Psoas muscle (tissue), 8 donors: ENCODE data around the gene CACNA1C. TPM values are rescaled to one million over a fixed set of nuclear protein-coding genes. Genes with fewer than 3 reads are reported as not detected.
A peak's percentile ranks its signal among the peaks of the same experiment; 100 is the strongest.

ENCODE experiments used
- ATAC-seq, 4 donors: fragments of 200-7000 bp; cut with Tn5 transposase; one replicate each; pipeline ENCODE4 v1.9.1; 2020; ENCODE audit warnings: moderate library complexity in 3 of 4, mild to moderate bottlenecking in 2 of 4
- DNase-seq, 2 donors: peaks; one replicate each; pipeline ENCODE4 v3.0.0-alpha.2; 2020
- H3K27ac ChIP-seq: fragments of 200-600 bp; one replicate; pipeline ENCODE4 v1.8.0; 2022
- H3K27me3 ChIP-seq, 3 donors: fragments of 200-600 bp in 1 of 3; one replicate each; pipeline versions ENCODE4 v1.6.1 to v1.8.0; 2013 to 2022; ENCODE audit warnings: low read length in 2 of 3, mild to moderate bottlenecking in 2 of 3, moderate library complexity in 1 of 3; ENCODE audit not compliant: insufficient read depth in 3 of 3
- H3K36me3 ChIP-seq, 2 donors: fragments of 200-600 bp in 1 of 2; one replicate each; pipeline versions ENCODE4 v1.6.1 to v1.8.0; 2013 to 2022; ENCODE audit warnings: low read depth in 1 of 2, mild to moderate bottlenecking in 1 of 2, moderate library complexity in 1 of 2; ENCODE audit not compliant: insufficient read depth in 1 of 2
- H3K4me1 ChIP-seq: fragments of 200-600 bp; one replicate; pipeline ENCODE4 v1.8.0; 2022
- H3K4me3 ChIP-seq: fragments of 200-600 bp; one replicate; pipeline ENCODE4 v1.8.0; 2022; ENCODE audit warnings: mild to moderate bottlenecking
- H3K9me3 ChIP-seq: fragments of 200-600 bp; one replicate; pipeline ENCODE4 v1.8.0; 2022
- CTCF ChIP-seq: fragments of 200-600 bp; IDR thresholded peaks from one replicate; pipeline ENCODE4 v1.8.0; 2022; ENCODE audit warnings: antibody characterized with exemption
- WGBS, 3 donors: extraction: QIAGEN DNeasy Blood & Tissue Kit; methylation state at CpG; one replicate each; pipeline versions ENCODE4 v1.1.6 to v1.1.7; 2013; 5-methylcytosine and 5-hydroxymethylcytosine counted together
- intact Hi-C, 2 donors: fragments of 100-400 bp; cut with DNase I; formaldehyde crosslinking; loops; one replicate each; pipeline versions ENCODE4 v1.11.0 to v1.14.2; 2022
- polyA plus RNA-seq, 3 donors: library from polyadenylated mRNA; stranded (reverse); fragments of 200-250 nt; gene quantifications; one replicate each; pipeline ENCODE4 v1.2.3, GENCODE V29; 2013
- total RNA-seq, 4 donors: library from RNA; stranded (reverse); fragmentation: NEBNext Ultra II Directional in 2 of 4; extraction: Animal tissue kit (Norgen Biotek cat#: 25700) in 2 of 4; gene quantifications; one replicate each; pipeline versions ENCODE4 v1.2.1 to v1.2.4, GENCODE V29; 2021 to 2023
- donor health status: healthy with polysubstance abuse.
- donor health status: DM: no; HTN: no; CAD: no; lungs with moderate emphysema.
- donor health status: Bipolar disorder and iron deficiency.
- donor health status: healthy.
- donor health status: DM: yes; HTN: yes; CAD: no.
- donor health status: DM: no; HTN: no; CAD: no.
- donor health status: DM: no; HTN: no; CAD: no.
- donor health status: DM: yes; HTN: yes; CAD: no.

CACNA1C gene
- total and polyA plus RNA-seq, 7 donors, result 0.26 to 2.9 (median 0.95) TPM

GRCh38 chr12:2689879-2690278, 637.1 kb downstream of the CACNA1C start:
- Histone ChIP-seq H3K27me3 (peaks cover 0 to 50% (median 2%) of the 10 kb centered on the region in 3 donors), H3K36me3 (no peaks in the 10 kb centered on the region), H3K27ac (no peak overlapping the region), H3K9me3 (no peaks in the 10 kb centered on the region), H3K4me3 (no peak overlapping the region), H3K4me1 (no peaks in the 10 kb centered on the region)
- DNase-seq (no peak), ATAC-seq (no peak)
- TF ChIP-seq CTCF, result no peak
- WGBS, 3 donors, result 74 to 77% (median 75%) methylated on average over 8 of the region's 8 CpGs
- intact Hi-C loops, result no loop called here

- WGBS, 3 donors, result 58 to 62% (median 61%) methylated on average over 14 of the region's 14 CpGs
- ATAC-seq, result no peak
- no peak for DNase-seq
- H3K27ac ChIP-seq, result no peak overlapping the region
- intact Hi-C loops, result no loop called here
- no peaks in the 10 kb centered on the region for H3K4me1 ChIP-seq
- peak overlapping the region; percentile 59 for H3K4me3 ChIP-seq
- peaks cover 0 to 53% (median 2%) of the 10 kb centered on the region in 3 donors for H3K27me3 ChIP-seq
- no peaks in the 10 kb centered on the region for H3K9me3 ChIP-seq
- H3K36me3 ChIP-seq, result no peaks in the 10 kb centered on the region
- TF ChIP-seq CTCF, result no peak
Observed at GRCh38 chr12:2690348-2691005, 637.7 kb downstream of the CACNA1C start.

DNA sequence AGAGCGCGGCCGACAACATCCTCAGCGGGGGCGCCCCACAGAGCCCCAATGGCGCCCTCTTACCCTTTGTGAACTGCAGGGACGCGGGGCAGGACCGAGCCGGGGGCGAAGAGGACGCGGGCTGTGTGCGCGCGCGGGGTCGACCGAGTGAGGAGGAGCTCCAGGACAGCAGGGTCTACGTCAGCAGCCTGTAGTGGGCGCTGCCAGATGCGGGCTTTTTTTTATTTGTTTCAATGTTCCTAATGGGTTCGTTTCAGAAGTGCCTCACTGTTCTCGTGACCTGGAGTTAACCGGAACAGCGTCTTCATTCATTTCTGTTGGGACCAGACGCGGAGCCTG, 638.2 kb downstream of the CACNA1C start:
- Histone ChIP-seq H3K4me1 (no peaks in the 10 kb centered on the region), H3K27me3 (peaks cover 0 to 55% (median 2%) of the 10 kb centered on the region in 3 donors), H3K27ac (no peak overlapping the region), H3K9me3 (no peaks in the 10 kb centered on the region), H3K4me3 (peak overlapping the region; percentile 59), H3K36me3 (no peaks in the 10 kb centered on the region)
- TF ChIP-seq CTCF, result no peak
- intact Hi-C loops, result no loop called here
- DNase-seq, result no peak
- WGBS, 3 donors, result 8 to 16% (median 12%) methylated on average over 19 to 28 of the region's 28 CpGs
- peak in 3 of 4 donors; percentile 26 to 35 (median 33) for ATAC-seq

DNA sequence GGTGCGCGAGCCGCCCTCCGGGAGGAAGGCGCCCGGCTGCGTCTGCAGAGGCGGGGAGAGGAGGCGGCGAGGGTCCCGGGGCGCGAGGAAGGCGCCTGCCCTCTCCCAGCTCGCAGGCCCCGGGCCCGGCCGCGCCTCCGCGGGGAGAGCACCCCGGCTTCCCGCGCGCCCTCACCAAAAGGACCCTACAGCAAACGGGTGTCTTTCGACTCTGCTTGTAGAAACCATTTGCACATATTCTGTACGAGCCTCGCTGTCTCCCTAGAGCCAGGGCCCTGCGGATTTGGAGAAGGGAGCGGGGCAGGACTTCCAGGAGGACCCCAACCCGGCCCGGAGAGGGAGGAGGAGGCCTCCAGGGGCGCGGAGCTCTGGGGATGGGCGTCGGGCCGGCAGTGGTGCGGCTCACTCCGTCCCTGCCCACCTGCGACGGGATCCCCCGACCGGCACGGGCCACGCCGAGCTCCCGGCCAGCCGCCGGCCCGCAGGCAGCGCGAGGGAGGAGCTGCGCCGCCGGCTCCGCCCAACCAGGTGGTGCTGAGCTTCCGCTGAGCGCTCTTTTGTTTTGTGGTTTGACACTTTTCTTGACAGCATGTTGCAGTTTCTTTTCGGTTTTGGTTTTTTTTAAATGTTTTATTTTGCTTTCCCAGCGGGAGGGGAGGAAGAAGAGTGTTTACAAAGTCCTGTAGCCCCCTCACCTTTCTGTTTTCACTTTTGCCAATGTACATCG, 638.7 kb downstream of the CACNA1C start:
- no peaks in the 10 kb centered on the region for H3K36me3 ChIP-seq
- no peaks in the 10 kb centered on the region for H3K9me3 ChIP-seq
- no peak for TF ChIP-seq CTCF
- WGBS, 3 donors, result 6 to 11% (median 11%) methylated on average over 57 to 62 of the region's 62 CpGs
- ATAC-seq, result peak in 2 of 4 donors; percentile 14 to 53
- peaks cover 0 to 59% (median 2%) of the 10 kb centered on the region in 3 donors for H3K27me3 ChIP-seq
- peak overlapping the region; percentile 59 for H3K4me3 ChIP-seq
- H3K27ac ChIP-seq, result no peak overlapping the region
- no peaks in the 10 kb centered on the region for H3K4me1 ChIP-seq
- DNase-seq, result no peak
- intact Hi-C loops, result no loop called here
